ENCODE measurements around the gene C1GALT1C1. TPM values are rescaled to one million over a fixed set of nuclear protein-coding genes. Genes with fewer than 3 reads are reported as not detected.
A peak's percentile ranks its signal among the peaks of the same experiment; 100 is the strongest.
"Not testable (repeated sequence)": the region's sequence is repeated elsewhere in the genome, so short reads cannot be mapped to it uniquely, and the experiment has no call there.

C1GALT1C1 gene
- 22.1 and 31.5 TPM in 2 replicates for total RNA-seq (2014; rRNA removed; shearing (Covaris generic); ENCODE audit: low replicate concordance)

GRCh38 chrX:120629667-120630537 is at the start of gene C1GALT1C1:
C1GALT1C1 (minus strand) TSS chrX:120630054; CDS start chrX:120627166, 2,888 bp downstream.
- no peaks in the 10 kb centered on the region for H3K27me3 ChIP-seq
- DNase-seq: peak; percentile 93
- no peaks in the 10 kb centered on the region for H3K9me3 ChIP-seq
- H3K36me3 ChIP-seq: no peaks in the 10 kb centered on the region
- peak within 1 kb of the TSS; percentile 82 for H3K4me3 ChIP-seq

DNA sequence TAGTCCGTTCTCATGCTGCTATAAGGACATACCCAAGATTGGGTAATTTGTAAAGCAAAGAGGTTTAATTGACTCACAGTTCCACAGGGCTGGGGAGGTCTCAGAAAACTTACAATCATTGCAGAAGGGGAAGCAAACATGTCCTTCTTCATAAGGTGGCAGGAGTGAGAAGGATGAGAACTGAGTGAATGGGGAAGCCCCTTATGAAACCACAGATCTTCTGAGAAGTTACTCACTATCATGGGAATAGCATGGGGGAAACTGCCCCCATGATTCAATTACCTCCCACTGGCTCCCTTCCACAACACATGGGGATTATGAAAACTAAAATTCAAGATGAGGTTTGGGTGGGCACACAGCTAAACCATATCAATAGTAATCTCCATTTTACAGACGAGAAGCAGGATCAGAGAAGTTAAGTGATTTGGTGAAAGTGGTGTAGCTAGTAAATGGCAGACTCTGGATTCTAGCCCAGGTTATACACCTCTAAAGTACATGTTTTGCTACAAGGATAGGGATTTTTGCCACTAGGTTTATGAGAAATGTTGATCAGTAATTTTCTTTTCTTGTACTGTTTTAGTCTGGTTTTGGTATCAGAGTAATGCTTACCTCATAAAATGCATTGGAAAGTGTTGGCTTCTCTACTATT is 47.3 kb upstream of the C1GALT1C1 start:
- Histone ChIP-seq H3K9me3 (no peaks in the 10 kb centered on the region), H3K4me3 (no peak overlapping the region), H3K27me3 (no peaks in the 10 kb centered on the region), H3K36me3 (no peaks in the 10 kb centered on the region)
- DNase-seq: no peak

GRCh38 chrX:120672841-120673530 is 43.1 kb upstream of the C1GALT1C1 start:
- no peak for DNase-seq
- no peaks in the 10 kb centered on the region for H3K9me3 ChIP-seq
- no peaks in the 10 kb centered on the region for H3K27me3 ChIP-seq
- H3K4me3 ChIP-seq: no peak overlapping the region
- no peaks in the 10 kb centered on the region for H3K36me3 ChIP-seq

GRCh38 chrX:120672389-120672788 is 42.5 kb upstream of the C1GALT1C1 start:
- peak; percentile 79 for DNase-seq
- H3K36me3 ChIP-seq: no peaks in the 10 kb centered on the region

DNA sequence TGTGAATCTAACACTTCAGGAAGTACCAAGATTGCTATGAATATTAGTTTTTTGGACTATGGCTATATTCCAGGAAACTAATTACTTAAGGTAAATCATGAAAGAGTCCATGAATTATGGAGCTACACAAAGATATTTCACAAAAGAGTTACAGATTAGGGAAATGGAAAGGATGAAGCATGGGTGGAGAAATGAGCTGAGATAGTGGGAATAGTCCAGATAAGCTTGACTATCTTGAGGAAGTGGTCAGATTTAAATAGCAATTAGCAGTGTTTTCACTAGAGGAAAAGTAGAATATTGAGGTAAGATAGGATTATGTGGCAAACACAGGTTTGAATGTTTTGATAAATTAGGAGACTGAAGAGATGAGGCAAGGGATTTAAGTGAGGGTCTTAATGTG is 42.1 kb upstream of the C1GALT1C1 start:
- no peaks in the 10 kb centered on the region for H3K36me3 ChIP-seq
- H3K27me3 ChIP-seq: no peaks in the 10 kb centered on the region
- no peak for DNase-seq
- no peak overlapping the region for H3K4me3 ChIP-seq
- H3K9me3 ChIP-seq: no peaks in the 10 kb centered on the region

More at GRCh38 chrX:120672389-120672788, 42.5 kb upstream of the C1GALT1C1 start:
- Histone ChIP-seq H3K4me3 (no peak overlapping the region), H3K9me3 (no peaks in the 10 kb centered on the region), H3K27me3 (no peaks in the 10 kb centered on the region)

DNA sequence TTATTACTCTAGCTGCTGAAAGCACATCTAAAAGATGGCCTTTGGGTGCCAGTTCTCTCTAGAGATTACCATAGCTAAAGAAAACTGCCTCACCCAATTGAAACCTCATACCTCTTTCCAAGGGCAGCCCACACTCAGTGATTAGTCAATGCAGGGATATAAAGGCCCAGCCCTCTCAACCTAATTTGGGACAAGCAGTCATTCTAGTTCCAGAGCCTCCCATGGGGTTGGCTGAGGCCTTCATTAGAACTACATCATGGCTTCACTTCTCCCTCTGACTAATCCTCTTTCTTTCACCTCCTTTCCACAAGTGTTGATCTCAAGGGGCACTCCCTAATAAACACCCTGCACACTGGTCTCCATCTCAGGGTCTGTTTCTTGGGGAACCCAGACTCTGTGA is 38.5 kb upstream of the C1GALT1C1 start:
- Histone ChIP-seq H3K36me3 (no peaks in the 10 kb centered on the region), H3K9me3 (no peaks in the 10 kb centered on the region), H3K27me3 (no peaks in the 10 kb centered on the region), H3K4me3 (no peak overlapping the region)
- DNase-seq: no peak

DNA sequence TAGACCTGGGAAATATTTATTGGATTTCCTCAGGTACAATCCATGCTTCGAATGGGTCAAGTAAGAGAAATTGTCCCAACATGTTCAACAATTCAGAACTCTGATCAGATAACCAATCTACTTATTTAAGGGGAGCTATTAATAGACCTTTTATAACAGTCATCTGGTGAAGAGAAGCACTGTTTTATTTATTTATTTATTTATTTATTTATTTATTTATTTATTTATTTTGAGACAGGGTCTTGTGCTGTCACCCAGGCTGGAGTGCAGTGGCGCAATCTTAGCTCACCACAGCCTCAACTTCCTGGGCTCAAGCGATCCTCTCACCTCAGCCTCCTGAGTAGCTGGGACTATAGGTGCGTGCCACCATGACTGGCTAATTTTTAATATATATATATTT is 34.7 kb upstream of the C1GALT1C1 start:
- H3K27me3 ChIP-seq, H3K9me3 ChIP-seq, H3K36me3 ChIP-seq, DNase-seq, H3K4me3 ChIP-seq: not testable (repeated sequence)

- Histone ChIP-seq H3K36me3 (no peaks in the 10 kb centered on the region), H3K9me3 (no peaks in the 10 kb centered on the region), H3K4me3 (no peak overlapping the region), H3K27me3 (no peaks in the 10 kb centered on the region)
- no peak for DNase-seq
Observed at GRCh38 chrX:120664081-120664480, 34.2 kb upstream of the C1GALT1C1 start.

- Histone ChIP-seq H3K36me3 (no peaks in the 10 kb centered on the region), H3K4me3 (no peak overlapping the region), H3K9me3 (no peaks in the 10 kb centered on the region), H3K27me3 (no peaks in the 10 kb centered on the region)
- DNase-seq: no peak
Observed at GRCh38 chrX:120662662-120663061, 32.8 kb upstream of the C1GALT1C1 start.

GRCh38 chrX:120660637-120661036 is 30.8 kb upstream of the C1GALT1C1 start:
- no peak overlapping the region for H3K4me3 ChIP-seq

GRCh38 chrX:120653000-120653399 is 23.1 kb upstream of the C1GALT1C1 start:
- Histone ChIP-seq H3K9me3 (no peaks in the 10 kb centered on the region), H3K4me3 (no peak overlapping the region), H3K27me3 (no peaks in the 10 kb centered on the region), H3K36me3 (no peaks in the 10 kb centered on the region)
- no peak for DNase-seq

More at GRCh38 chrX:120660637-120661036, 30.8 kb upstream of the C1GALT1C1 start:
- DNase-seq: peak; percentile 5
- Histone ChIP-seq H3K9me3 (no peaks in the 10 kb centered on the region), H3K36me3 (no peaks in the 10 kb centered on the region), H3K27me3 (no peaks in the 10 kb centered on the region)

- H3K36me3 ChIP-seq, H3K4me3 ChIP-seq, DNase-seq, H3K9me3 ChIP-seq, H3K27me3 ChIP-seq: not testable (repeated sequence)
Observed at GRCh38 chrX:120652256-120652655, 22.4 kb upstream of the C1GALT1C1 start.

DNA sequence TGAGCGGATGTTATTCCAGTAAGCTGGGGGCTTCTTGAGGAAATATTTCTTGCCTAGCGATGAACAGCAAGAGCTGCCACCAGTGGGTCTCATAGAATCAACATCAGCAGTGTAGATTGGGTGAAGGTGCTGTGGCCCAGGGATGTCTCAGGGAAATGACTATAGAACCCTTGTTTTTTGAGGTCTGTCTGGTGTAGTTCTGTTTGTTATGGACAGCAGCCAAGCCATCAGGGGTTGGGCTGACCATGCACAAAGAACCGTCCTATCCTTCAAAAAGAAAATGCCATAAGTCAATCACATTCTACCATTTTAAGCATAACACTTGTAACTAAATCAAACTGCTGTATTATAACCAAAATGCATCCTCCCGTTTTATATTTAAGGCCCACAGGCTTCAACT is 17.3 kb upstream of the C1GALT1C1 start:
- DNase-seq: no peak
- Histone ChIP-seq H3K4me3 (no peak overlapping the region), H3K9me3 (no peaks in the 10 kb centered on the region), H3K36me3 (no peaks in the 10 kb centered on the region), H3K27me3 (no peaks in the 10 kb centered on the region)

DNA sequence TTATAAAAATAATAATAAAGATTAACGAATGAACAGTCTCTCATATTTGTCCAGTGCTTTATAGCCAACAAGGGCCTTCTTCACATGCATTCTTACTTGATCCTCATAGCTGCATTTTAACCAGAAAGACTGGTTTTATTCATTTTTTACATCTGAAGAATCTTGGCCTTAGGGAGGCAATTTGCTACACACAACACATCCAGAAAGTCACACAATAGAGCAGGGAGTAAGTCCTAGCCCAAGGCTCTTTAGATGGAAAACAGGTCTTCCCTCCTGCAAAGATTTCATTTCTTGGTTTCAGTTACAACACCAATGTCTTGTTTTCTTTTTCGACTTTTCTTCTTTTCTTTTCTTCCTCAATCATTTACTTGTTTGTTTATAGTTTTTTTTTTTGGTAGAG is 13.0 kb upstream of the C1GALT1C1 start:
- DNase-seq: no peak
- no peaks in the 10 kb centered on the region for H3K36me3 ChIP-seq
- H3K27me3 ChIP-seq: no peaks in the 10 kb centered on the region
- no peak overlapping the region for H3K4me3 ChIP-seq
- no peaks in the 10 kb centered on the region for H3K9me3 ChIP-seq

DNA sequence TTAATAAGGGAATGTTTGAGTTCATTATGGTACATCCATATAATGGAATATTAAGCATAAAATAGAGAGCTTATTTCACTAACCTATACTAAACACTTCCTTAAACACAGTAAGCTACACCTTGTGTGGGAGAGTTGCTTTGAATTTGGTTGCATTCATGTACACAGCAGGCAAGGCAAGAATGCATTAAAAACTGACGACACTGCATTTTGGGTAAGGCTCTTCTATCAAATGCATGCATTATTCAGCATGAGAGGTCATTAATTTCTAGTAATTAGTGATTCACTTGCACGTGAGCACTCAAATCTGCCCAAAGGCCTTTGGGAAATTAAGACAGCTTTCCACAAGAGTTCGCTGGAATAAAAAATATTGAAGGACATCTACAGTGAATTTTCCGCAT is 8.8 kb upstream of the C1GALT1C1 start:
- H3K27me3 ChIP-seq: no peaks in the 10 kb centered on the region
- DNase-seq: no peak
- no peaks in the 10 kb centered on the region for H3K36me3 ChIP-seq
- H3K9me3 ChIP-seq: no peaks in the 10 kb centered on the region
- no peak overlapping the region for H3K4me3 ChIP-seq

DNA sequence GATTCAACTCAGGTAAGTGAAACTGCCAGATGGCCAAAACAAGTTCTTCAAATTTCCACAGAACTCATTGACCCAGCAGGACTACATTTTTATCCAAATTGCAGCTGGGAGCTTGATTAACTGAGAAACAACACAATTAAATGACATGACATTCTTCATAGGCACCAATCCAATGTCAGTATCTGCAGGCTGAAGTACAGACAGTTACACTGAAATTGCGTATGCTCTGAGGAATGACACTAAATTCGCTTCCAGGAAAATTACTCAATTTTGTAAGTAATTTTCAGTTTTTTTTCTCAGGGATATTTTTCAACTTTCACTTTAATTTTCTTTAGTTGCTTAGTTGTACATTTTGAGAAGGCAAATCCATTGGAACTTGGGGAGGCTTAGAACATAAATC is 4.5 kb downstream of the C1GALT1C1 start:
- H3K27me3 ChIP-seq: no peaks in the 10 kb centered on the region
- H3K9me3 ChIP-seq: no peaks in the 10 kb centered on the region
- H3K36me3 ChIP-seq: no peaks in the 10 kb centered on the region
- no peak for DNase-seq
- no peak overlapping the region for H3K4me3 ChIP-seq

GRCh38 chrX:120617996-120618630 is 11.7 kb downstream of the C1GALT1C1 start:
- Histone ChIP-seq H3K27me3 (no peaks in the 10 kb centered on the region), H3K36me3 (peaks cover 10% of the 10 kb centered on the region), H3K4me3 (no peak overlapping the region), H3K9me3 (no peaks in the 10 kb centered on the region)
- DNase-seq: no peak
